GM18526 (cell line): ENCODE measurements around the gene GSK3A.

Experiments
- POLR2A ChIP-seq: IDR thresholded peaks from 3 replicates; pipeline ENCODE4 v1.6.1; 2011; ENCODE audit not compliant: insufficient read length; ENCODE audit errors: extremely low read depth

The GSK3A gene

GRCh38 chr19:42247640-42248199 is 5.3 kb upstream of the GSK3A start:
- no peak for TF ChIP-seq POLR2A

- no peak for TF ChIP-seq POLR2A
These were observed 4.7 kb upstream of the GSK3A start for GRCh38 chr19:42246922-42247639.

DNA sequence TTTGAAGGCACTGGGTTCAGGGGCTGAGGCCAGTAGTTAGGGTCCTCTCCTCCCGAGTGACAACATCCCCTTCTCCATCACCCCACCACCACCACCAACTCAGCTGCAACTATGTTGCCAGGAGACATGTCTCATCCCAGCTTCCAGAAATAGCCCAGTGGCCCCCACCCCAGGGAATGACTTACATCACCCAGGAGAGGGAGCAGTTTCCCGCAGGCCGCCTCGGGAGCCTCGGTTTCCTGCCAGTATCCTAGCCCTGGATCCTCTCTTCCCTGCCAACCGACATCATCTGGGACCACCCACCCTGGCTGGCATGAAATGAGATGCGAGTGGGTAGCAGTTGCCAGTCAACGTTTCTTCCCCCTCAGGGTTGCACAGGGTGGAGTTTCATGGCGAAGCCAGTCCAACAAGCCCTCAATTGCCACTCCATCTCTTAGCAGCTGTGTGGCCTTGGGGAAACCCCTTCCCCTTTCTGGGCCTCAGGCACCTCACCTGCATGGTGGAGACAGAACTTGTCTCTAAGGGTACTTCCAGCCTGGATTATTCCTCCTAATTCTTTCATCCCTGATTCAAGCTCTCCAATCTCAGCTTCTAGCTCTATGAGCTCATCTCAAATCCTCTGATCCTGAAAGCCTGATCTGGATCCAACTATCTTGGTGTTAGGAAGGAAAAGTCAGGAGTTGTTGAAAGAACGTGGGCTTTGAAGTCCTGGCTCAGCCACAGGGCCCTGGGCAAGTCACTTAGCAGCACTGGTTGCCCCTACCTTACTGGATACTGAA is 3.9 kb upstream of the GSK3A start:
- TF ChIP-seq POLR2A, result no peak

GRCh38 chr19:42245231-42245630 is 2.8 kb upstream of the GSK3A start:
- no peak for TF ChIP-seq POLR2A

DNA sequence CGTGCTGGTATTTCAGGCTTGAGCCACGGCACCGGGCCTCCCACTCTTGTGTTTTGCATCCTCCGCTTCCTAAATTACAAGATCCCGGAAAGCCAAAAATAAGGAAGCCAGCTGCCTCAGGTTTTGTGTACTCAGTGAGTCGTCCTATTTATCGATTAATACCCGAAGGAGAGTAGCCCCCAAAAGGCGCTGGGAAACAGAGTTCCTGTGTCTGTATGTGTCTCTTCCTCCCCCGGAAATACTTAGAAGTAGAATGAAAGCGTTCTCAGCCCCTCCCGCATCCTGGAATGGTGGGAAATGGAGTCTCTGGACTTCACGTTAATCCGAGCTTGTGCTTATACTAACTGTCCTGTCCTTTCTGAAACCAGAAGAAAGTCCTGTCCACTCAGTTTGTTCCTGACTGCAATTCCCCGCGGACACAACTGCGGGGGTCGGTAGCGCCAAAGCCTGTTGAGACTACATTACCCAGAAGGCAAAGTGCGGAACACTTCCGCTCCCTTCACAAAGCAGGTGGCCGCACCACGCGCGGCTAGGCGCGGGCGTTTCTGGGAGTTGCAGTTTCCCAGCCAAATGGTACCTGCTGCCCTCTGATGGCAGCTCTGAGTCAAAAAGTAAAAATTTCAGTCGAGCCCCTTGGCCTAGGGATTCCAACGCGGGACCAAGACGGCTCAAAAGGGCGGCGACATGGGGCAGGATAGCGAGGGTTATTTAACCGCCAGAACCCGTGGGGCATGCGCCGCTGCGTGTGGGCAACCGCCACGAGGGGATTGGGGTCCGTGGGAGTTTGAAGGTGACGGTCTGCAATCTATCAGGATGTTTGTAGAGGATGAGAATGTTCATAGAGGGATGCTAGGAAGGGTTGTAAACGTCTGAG is 2.2 kb upstream of the GSK3A start:
- TF ChIP-seq POLR2A, result peak; percentile 27

DNA sequence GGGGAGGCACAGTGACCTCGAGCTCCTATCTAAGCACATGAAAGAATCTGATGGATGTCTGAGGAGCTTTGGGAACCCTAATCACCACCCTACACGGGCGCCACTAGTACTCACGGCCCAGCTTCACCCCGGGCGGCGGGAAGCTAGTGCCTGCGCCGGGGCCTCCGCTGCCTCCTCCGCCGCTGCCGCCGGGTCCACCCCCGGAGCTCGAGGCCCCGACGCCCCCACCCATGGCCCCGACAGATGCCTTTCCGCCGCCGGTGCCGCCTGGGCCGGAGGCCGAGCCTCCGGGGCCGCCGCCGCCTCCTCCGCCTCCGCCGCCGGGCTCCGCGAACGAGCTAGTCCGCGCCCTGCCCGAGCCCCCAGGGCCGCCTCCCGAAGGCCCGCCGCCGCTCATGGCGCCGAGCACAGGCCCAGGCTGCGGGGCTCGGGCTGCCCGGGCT is 312 bp downstream of the GSK3A start:
- TF ChIP-seq POLR2A, result no peak

GRCh38 chr19:42241279-42241678 is 1.1 kb downstream of the GSK3A start:
- no peak for TF ChIP-seq POLR2A

- no peak for TF ChIP-seq POLR2A
These were observed 2.7 kb downstream of the GSK3A start for GRCh38 chr19:42239544-42240220.

- no peak for TF ChIP-seq POLR2A
These were observed 7.2 kb downstream of the GSK3A start for GRCh38 chr19:42235181-42235580.

GRCh38 chr19:42234364-42234763 is 8.0 kb downstream of the GSK3A start:
- TF ChIP-seq POLR2A, result no peak

DNA sequence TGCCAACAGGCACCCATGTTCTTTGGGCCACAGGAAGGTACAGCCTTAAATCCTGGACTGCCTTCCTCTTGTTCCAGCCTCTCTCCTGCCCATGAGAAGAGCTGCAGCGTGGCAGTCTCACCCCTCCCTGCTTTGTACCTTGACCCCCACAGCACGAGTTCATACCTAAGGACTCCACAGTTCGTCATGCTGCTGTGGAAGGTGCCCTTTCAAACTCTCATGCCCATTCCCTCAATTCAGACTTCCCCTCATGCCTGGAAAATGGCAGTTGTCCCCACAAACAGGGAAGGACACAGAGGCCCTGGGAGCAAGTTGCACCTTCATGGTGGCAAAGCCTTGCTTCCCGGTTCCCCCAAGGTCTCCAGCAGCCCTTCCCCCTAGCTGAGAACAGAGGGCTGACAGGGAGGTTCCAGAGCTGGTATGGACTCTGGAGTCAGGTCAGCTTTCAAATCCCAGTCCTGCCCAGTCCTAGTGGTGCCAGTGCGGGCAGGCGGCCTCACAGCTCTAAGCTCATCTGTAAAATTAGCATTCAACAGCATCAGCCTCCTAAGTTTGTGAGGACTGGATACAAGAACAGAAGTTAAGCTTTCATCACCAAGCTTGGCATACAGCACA is 8.6 kb downstream of the GSK3A start:
- TF ChIP-seq POLR2A, result no peak

- TF ChIP-seq POLR2A, result no peak
These were observed 9.3 kb downstream of the GSK3A start for GRCh38 chr19:42233106-42233505.

GRCh38 chr19:42232435-42232834 is 10.0 kb downstream of the GSK3A start:
- no peak for TF ChIP-seq POLR2A

DNA sequence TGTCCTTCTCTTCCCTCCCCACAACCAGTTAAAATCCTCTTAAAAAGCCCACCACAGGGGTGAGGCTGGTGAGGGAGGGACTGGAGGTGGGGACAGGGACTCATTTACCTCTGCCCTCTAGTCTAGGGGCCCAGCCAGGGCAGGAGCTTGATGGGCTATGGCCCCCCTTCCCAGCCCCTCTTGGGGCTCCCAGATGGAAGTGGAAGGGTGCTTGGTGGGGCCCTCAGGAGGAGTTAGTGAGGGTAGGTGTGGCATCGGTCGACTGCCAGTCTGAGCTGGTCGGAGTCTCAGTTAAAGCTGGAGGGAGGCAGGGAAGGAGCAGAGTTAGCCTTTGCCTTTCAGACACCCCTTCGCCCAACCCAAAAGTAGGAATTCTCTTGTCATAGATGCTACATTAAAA is 11.8 kb downstream of the GSK3A start:
- TF ChIP-seq POLR2A, result no peak

DNA sequence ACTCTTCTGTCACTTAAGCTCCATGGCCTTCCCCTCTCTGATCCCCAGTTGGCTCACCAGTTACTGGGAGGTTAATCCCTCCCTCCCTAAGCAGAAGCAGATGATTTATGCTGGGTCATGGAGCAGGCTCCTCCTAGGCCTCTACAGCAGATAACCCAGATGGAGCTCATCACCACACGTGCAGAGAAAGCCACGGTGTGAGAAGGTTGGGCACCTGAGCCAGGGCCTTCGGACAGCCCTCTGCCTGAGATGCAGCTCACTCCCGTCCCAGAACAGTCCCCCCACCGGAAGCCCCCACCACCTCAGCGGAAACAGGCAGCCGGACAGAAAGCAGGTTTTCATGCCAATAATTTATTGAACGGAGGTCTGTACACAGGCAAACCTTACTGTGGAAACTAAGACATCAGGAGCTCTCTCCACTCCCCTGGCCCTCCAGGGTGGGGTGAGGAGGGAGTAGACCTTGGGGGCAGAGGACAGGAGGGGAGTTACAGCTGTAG is 12.5 kb downstream of the GSK3A start:
- TF ChIP-seq POLR2A, result no peak
